IMR-90 (cell line): ENCODE results near the gene PGR. TPM values are rescaled to one million over a fixed set of nuclear protein-coding genes. Genes with fewer than 3 reads are reported as not detected.

Source experiments
- ATAC-seq: fragments of 200-7000 bp; cut with Tn5 transposase; 2 replicates; pipeline ENCODE4 v1.9.1; 2020; ENCODE audit warnings: low read depth, mild to moderate bottlenecking, moderate library complexity
- BruUV-seq: library from RNA; stranded (reverse); fragments of 400-500 nt; replicated peaks from 2 replicates; lab custom pipeline; 2021; lab: Mats Ljungman, UMichigan
- CTCF ChIA-PET: fragments of 300-600 bp; formaldehyde crosslinking; extraction: SDS; loops from one replicate; lab custom pipeline; 2021; ENCODE audit warnings: antibody characterized with exemption; lab: Yijun Ruan, JAX
- POLR2A ChIA-PET: fragments of 300-600 bp; sonication (Branson Sonifier 250); formaldehyde crosslinking; loops from one replicate; lab custom pipeline; 2022; ENCODE audit warnings: antibody characterized with exemption; ENCODE audit not compliant: unreplicated experiment; lab: Charles Lee
- DNase-seq: peaks from one replicate; pipeline ENCODE4 v3.0.0; 2013
- H2AFZ ChIP-seq: replicated peaks from 2 replicates; pipeline ENCODE3; 2013; ENCODE audit warnings: low read length, mild to moderate bottlenecking; ENCODE audit not compliant: poor library complexity
- H2AK5ac ChIP-seq: 2 replicates; pipeline ENCODE4 v1.6.1; 2013; ENCODE audit warnings: low read depth, low read length, inconsistent platforms
- H2AK9ac ChIP-seq: replicated peaks from 2 replicates; pipeline ENCODE3; 2013; ENCODE audit warnings: mild to moderate bottlenecking, low read depth, low read length, moderate library complexity; ENCODE audit not compliant: poor library complexity
- H2BK120ac ChIP-seq: 2 replicates; pipeline ENCODE4 v1.6.1; 2013; ENCODE audit warnings: low read depth, low read length, inconsistent platforms
- H2BK15ac ChIP-seq: 3 replicates; pipeline ENCODE4 v1.6.1; 2013; ENCODE audit warnings: low read depth, low read length, inconsistent platforms
- H2BK20ac ChIP-seq: 2 replicates; pipeline ENCODE4 v1.6.1; 2013; ENCODE audit warnings: low read depth, mild to moderate bottlenecking, inconsistent platforms, low read length, moderate library complexity
- H2BK5ac ChIP-seq: 2 replicates; pipeline ENCODE4 v1.6.1; 2013; ENCODE audit warnings: mild to moderate bottlenecking, low read depth, low read length, inconsistent platforms; ENCODE audit not compliant: poor library complexity, severe bottlenecking
- H3K14ac ChIP-seq: replicated peaks from 2 replicates; pipeline ENCODE4 v1.6.1; 2013; ENCODE audit warnings: low read depth, low read length, inconsistent platforms
- H3K18ac ChIP-seq: 2 replicates; pipeline ENCODE4 v1.6.1; 2013; ENCODE audit warnings: low read depth, low read length, control low read depth
- H3K23ac ChIP-seq: 2 replicates; pipeline ENCODE4 v1.6.1; 2013; ENCODE audit warnings: low read depth, low read length, inconsistent platforms
- H3K27ac ChIP-seq: 2 replicates; pipeline ENCODE4 v1.5.1; 2013; ENCODE audit warnings: mild to moderate bottlenecking, control low read depth, low read length; ENCODE audit not compliant: insufficient read depth
- H3K27me3 ChIP-seq: 2 replicates; pipeline ENCODE4 v1.6.1; 2013; ENCODE audit warnings: low read length; ENCODE audit not compliant: control insufficient read depth, insufficient read depth
- H3K36me3 ChIP-seq: 2 replicates; pipeline ENCODE4 v1.6.1; 2013; ENCODE audit warnings: low read length, mixed read lengths; ENCODE audit not compliant: control insufficient read depth, insufficient read depth
- H3K4ac ChIP-seq: 2 replicates; pipeline ENCODE4 v1.6.1; 2013; ENCODE audit warnings: low read depth, low read length, inconsistent platforms
- H3K4me1 ChIP-seq: 2 replicates; pipeline ENCODE4 v1.6.1; 2013; ENCODE audit warnings: low read length, mixed read lengths; ENCODE audit not compliant: control insufficient read depth, insufficient read depth
- H3K4me2 ChIP-seq: 2 replicates; pipeline ENCODE4 v1.6.1; 2013; ENCODE audit warnings: low read depth, mild to moderate bottlenecking, control low read depth, low read length, moderate library complexity
- H3K4me3 ChIP-seq: 2 replicates; pipeline ENCODE4 v1.5.1; 2013; ENCODE audit warnings: low read depth, mild to moderate bottlenecking, control low read depth, low read length, moderate library complexity; ENCODE audit not compliant: insufficient read depth
- H3K56ac ChIP-seq: 2 replicates; pipeline ENCODE4 v1.6.1; 2013; ENCODE audit warnings: low read length, inconsistent platforms; ENCODE audit not compliant: insufficient read depth; ENCODE audit errors: extremely low read depth
- H3K79me1 ChIP-seq, 2 experiments: 2 replicates each; pipeline ENCODE4 v1.6.1; 2013; ENCODE audit warnings: low read length in 2 of 2, inconsistent platforms in 1 of 2, low read depth in 1 of 2
- H3K9ac ChIP-seq: 2 replicates; pipeline ENCODE4 v1.6.1; 2013; ENCODE audit warnings: low read depth, low read length, control low read depth
- H3K9me1 ChIP-seq: 2 replicates; pipeline ENCODE4 v1.6.1; 2013; ENCODE audit warnings: low read length, inconsistent platforms; ENCODE audit not compliant: insufficient read depth
- H3K9me3 ChIP-seq: 2 replicates; pipeline ENCODE4 v1.6.1; 2013; ENCODE audit warnings: low read length; ENCODE audit not compliant: control insufficient read depth, insufficient read depth
- H4K20me1 ChIP-seq: 2 replicates; pipeline ENCODE4 v1.6.1; 2013; ENCODE audit warnings: low read length, inconsistent platforms; ENCODE audit not compliant: insufficient read depth
- H4K5ac ChIP-seq: 2 replicates; pipeline ENCODE4 v1.6.1; 2013; ENCODE audit warnings: mild to moderate bottlenecking, low read depth, low read length, control low read depth
- H4K8ac ChIP-seq, 2 experiments: 2 replicates each; pipeline ENCODE4 v1.6.1; 2013; ENCODE audit warnings: low read depth in 2 of 2, low read length in 2 of 2, control low read depth in 1 of 2, inconsistent platforms in 1 of 2
- H4K91ac ChIP-seq: 2 replicates; pipeline ENCODE4 v1.6.1; 2013; ENCODE audit warnings: low read depth, low read length, inconsistent platforms; ENCODE audit not compliant: insufficient read depth
- BHLHE40 ChIP-seq: fragments of 150-350 bp; IDR thresholded peaks from 2 replicates; pipeline ENCODE4 v1.6.1; 2016; ENCODE audit warnings: mild to moderate bottlenecking, low read depth, low read length
- CEBPB ChIP-seq: IDR thresholded peaks from 2 replicates; pipeline ENCODE4 v1.6.1; 2012; ENCODE audit warnings: low read depth, low read length, improper control_type of control experiment
- CTCF ChIP-seq: conservative IDR thresholded peaks from 2 replicates; pipeline ENCODE4 v1.5.1; 2012; ENCODE audit warnings: mild to moderate bottlenecking, low read depth, low read length, improper control_type of control experiment
- ELK1 ChIP-seq: fragments of 150-350 bp; IDR thresholded peaks from 2 replicates; pipeline ENCODE4 v1.6.1; 2016; ENCODE audit warnings: low read depth, mild to moderate bottlenecking, low read length, moderate library complexity, borderline replicate concordance
- FOS ChIP-seq: fragments of 150-350 bp; IDR thresholded peaks from 2 replicates; pipeline ENCODE4 v1.6.1; 2016; ENCODE audit warnings: low read depth, low read length
- POLR2A ChIP-seq: IDR thresholded peaks from 2 replicates; pipeline ENCODE4 v1.6.1; 2012; ENCODE audit warnings: mild to moderate bottlenecking, low read depth, low read length
- RAD21 ChIP-seq: IDR thresholded peaks from 2 replicates; pipeline ENCODE4 v1.6.1; 2012; ENCODE audit warnings: low read length, improper control_type of control experiment
- USF2 ChIP-seq: fragments of 150-350 bp; IDR thresholded peaks from 2 replicates; pipeline ENCODE4 v1.6.1; 2017; ENCODE audit warnings: mild to moderate bottlenecking, antibody characterized with exemption, low read length, low read depth
- WGBS, 2 experiments: methylation state at CpG; one replicate each; pipeline versions ENCODE4 v1.1.5 to v1.1.7; 2013; ENCODE audit warnings: missing lambda C conversion rate in 2 of 2; ENCODE audit not compliant: insufficient read length in 1 of 2; ENCODE audit errors: extremely low coverage in 2 of 2; 5-methylcytosine and 5-hydroxymethylcytosine counted together
- dilution Hi-C: fragments of 300-500 bp; cut with HindIII; formaldehyde crosslinking; loops from one replicate; pipeline ENCODE4 v1.14.3; 2018; ENCODE audit warnings: low sequenced_read_pairs; ENCODE audit not compliant: unreplicated experiment
- in situ Hi-C: fragments of 300-500 bp; cut with MboI; formaldehyde crosslinking; loops from 3 replicates; pipeline ENCODE4 v1.14.3; 2019; ENCODE audit warnings: low sequenced_read_pairs, inconsistent platforms, mixed read lengths
- intact Hi-C: fragments of 100-400 bp; cut with micrococcal nuclease; formaldehyde crosslinking; loops from 2 replicates; pipeline ENCODE4 v1.10.0; 2022
- polyA plus RNA-seq, 3 experiments: library from polyadenylated mRNA; depleted of rRNA; stranded (reverse); fragments of >200 nt; gene quantifications; 2 replicates each; pipeline ENCODE4 v1.2.3, GENCODE V29; 2012; ENCODE audit warnings: low replicate concordance in 1 of 3
- total RNA-seq: library from RNA; depleted of rRNA; stranded (reverse); fragments of >200 nt; gene quantifications from 2 replicates; pipeline ENCODE4 v1.2.3, GENCODE V29; 2012

The PGR gene
- total and polyA plus RNA-seq, 2 of the 4 experiments (the other 2 are of a cell fraction): under 0.01 TPM; not detected in 1

- Histone ChIP-seq H3K4me2 (no peak overlapping the region), H2BK15ac (no peak overlapping the region), H4K91ac (no peak overlapping the region), H2AK5ac (no peak overlapping the region), H3K9ac (no peak overlapping the region), H3K27me3 (no peaks in the 10 kb centered on the region), H3K9me3 (no peaks in the 10 kb centered on the region), H3K23ac (no peak overlapping the region), H3K36me3 (no peaks in the 10 kb centered on the region), H3K4me3 (no peak overlapping the region), H2AFZ (no peak overlapping the region), H4K20me1 (no peaks in the 10 kb centered on the region), H4K5ac (no peak overlapping the region), H3K56ac (no peak overlapping the region), H3K4me1 (no peaks in the 10 kb centered on the region), H2BK20ac (no peak overlapping the region), H3K4ac (no peak overlapping the region), H4K8ac (no peak overlapping the region), H3K27ac (no peak overlapping the region), H2BK120ac (no peak overlapping the region), H3K9me1 (no peaks in the 10 kb centered on the region), H3K14ac (no peak overlapping the region), H3K79me1 (no peaks in the 10 kb centered on the region), H2BK5ac (no peak overlapping the region), H2AK9ac (no peak overlapping the region), H3K18ac (no peak overlapping the region; the same call in 1 of the 2 replicates)
- ChIA-PET CTCF (no interaction called here), POLR2A (no interaction called here)
- no CpG with 5 or more reads among the region's 1 CpG for WGBS, 2 experiments
- dilution Hi-C loops: no loop called here
- intact Hi-C loops: no loop called here
- TF ChIP-seq USF2 (no peak), POLR2A (no peak), ELK1 (no peak), BHLHE40 (no peak), FOS (no peak), RAD21 (no peak), CTCF (no peak), CEBPB (no peak)
- in situ Hi-C loops: no loop called here
- DNase-seq (no peak), ATAC-seq (no peak)
- no TSS peak for BruUV-seq
Measured at GRCh38 chr11:100990931-100991330, 138.7 kb downstream of the PGR start.
